ENCODE measurements around the gene SDS.

The SDS gene

DNA sequence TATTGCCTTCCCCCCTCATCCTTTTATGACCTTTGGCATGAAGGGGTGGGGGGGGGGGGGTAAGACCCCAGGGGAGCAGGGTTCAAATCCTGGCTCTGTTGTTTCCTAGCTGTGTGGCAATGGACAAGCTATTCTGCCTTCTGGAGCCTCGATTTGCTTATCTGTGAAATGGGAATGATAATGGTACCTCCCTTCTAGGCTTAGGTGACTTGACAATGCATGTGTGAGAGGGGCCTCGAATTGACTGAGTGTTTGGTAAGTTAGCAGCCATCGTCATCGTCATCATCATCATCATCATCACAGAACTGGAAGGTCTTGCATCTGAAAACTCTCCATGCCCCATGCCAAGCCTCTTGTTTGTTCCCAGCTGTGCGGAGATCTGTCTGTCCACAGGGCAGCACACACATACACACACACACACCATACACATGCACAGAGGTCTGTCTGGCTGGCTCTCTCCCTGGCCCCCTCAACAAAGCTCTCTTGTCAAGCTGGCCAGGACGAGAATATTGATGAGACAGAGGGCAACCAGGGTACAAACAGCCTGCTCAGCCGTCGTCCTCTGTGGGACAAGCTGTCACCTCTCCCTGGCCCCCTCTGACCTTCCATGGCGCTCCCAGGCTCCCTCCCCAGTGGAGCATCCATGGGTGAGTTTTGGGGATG lies 5.9 kb upstream of the SDS start:
- H3K9ac ChIP-seq (ENCODE audit: low read length) = no peak overlapping the region
- H3K27me3 ChIP-seq (ENCODE audit: control insufficient read depth, insufficient read depth, low read length) = no peaks in the 10 kb centered on the region
- no peak overlapping the region for H3K4me3 ChIP-seq (ENCODE audit: low read depth, low read length)
- no peaks in the 10 kb centered on the region for H3K36me3 ChIP-seq (ENCODE audit: control insufficient read depth, insufficient read depth, low read length)
- peaks cover 16% of the 10 kb centered on the region for H3K4me1 ChIP-seq (ENCODE audit: control insufficient read depth, insufficient read depth, low read length)
- H3K27ac ChIP-seq (ENCODE audit: low read depth, low read length) = no peak overlapping the region
- H3K9me3 ChIP-seq (ENCODE audit: control insufficient read depth, insufficient read depth, low read depth, low read length) = no peaks in the 10 kb centered on the region

- H3K27me3 ChIP-seq (ENCODE audit: control insufficient read depth, insufficient read depth, low read length) = no peaks in the 10 kb centered on the region
- no peak overlapping the region for H3K27ac ChIP-seq (ENCODE audit: low read depth, low read length)
- H3K9me3 ChIP-seq (ENCODE audit: control insufficient read depth, insufficient read depth, low read depth, low read length) = no peaks in the 10 kb centered on the region
- no peaks in the 10 kb centered on the region for H3K36me3 ChIP-seq (ENCODE audit: control insufficient read depth, insufficient read depth, low read length)
- H3K9ac ChIP-seq (ENCODE audit: low read length) = no peak overlapping the region
- H3K4me3 ChIP-seq (ENCODE audit: low read depth, low read length) = no peak overlapping the region
- H3K4me1 ChIP-seq (ENCODE audit: control insufficient read depth, insufficient read depth, low read length) = peaks cover 16% of the 10 kb centered on the region
These were observed 5.1 kb upstream of the SDS start for GRCh38 chr12:113408756-113409298.

DNA sequence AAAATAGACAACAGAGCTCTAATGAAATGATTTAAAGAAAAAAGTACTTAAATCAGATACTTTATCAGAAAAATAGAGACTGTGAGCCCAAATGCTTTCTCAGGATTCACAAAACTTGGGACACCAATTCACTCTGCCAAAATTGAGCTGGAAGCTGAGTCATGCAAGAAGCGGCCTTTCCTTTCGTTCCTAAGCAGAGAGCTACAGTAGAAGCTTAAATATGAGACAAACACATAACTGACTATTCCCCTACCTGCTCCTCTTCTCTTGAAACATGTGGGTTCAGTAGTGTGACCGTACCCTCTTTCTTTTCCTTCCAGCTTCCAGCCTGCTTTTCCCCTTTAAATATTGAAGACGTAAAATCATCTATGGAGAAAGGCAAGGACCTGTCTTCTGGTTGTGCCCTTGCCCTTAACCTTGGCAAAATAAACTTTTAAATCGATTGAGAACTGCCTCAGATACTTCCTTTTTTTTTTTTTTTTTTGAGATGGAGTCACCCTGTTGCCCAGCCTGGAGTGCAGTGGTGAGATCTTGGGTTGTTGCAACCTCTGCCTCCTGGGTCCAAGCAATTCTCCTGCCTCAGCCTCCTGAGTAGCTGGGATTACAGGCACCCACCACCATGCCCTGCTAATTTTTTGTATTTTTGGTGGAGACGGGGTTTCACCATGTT lies 4.4 kb upstream of the SDS start:
- Histone ChIP-seq H3K9ac (ENCODE audit: low read length) (no peak overlapping the region), H3K36me3 (ENCODE audit: control insufficient read depth, insufficient read depth, low read length) (no peaks in the 10 kb centered on the region), H3K4me3 (ENCODE audit: low read depth, low read length) (no peak overlapping the region), H3K4me1 (ENCODE audit: control insufficient read depth, insufficient read depth, low read length) (peaks cover 12% of the 10 kb centered on the region), H3K9me3 (ENCODE audit: control insufficient read depth, insufficient read depth, low read depth, low read length) (no peaks in the 10 kb centered on the region), H3K27ac (ENCODE audit: low read depth, low read length) (no peak overlapping the region), H3K27me3 (ENCODE audit: control insufficient read depth, insufficient read depth, low read length) (no peaks in the 10 kb centered on the region)

GRCh38 chr12:113405694-113406093 lies 2.0 kb upstream of the SDS start:
- Histone ChIP-seq H3K27me3 (ENCODE audit: control insufficient read depth, insufficient read depth, low read length) (no peaks in the 10 kb centered on the region), H3K9me3 (ENCODE audit: control insufficient read depth, insufficient read depth, low read depth, low read length) (no peaks in the 10 kb centered on the region), H3K9ac (ENCODE audit: low read length) (no peak overlapping the region), H3K4me3 (ENCODE audit: low read depth, low read length) (no peak overlapping the region), H3K36me3 (ENCODE audit: control insufficient read depth, insufficient read depth, low read length) (no peaks in the 10 kb centered on the region), H3K4me1 (ENCODE audit: control insufficient read depth, insufficient read depth, low read length) (peaks cover 12% of the 10 kb centered on the region), H3K27ac (ENCODE audit: low read depth, low read length) (no peak overlapping the region)

DNA sequence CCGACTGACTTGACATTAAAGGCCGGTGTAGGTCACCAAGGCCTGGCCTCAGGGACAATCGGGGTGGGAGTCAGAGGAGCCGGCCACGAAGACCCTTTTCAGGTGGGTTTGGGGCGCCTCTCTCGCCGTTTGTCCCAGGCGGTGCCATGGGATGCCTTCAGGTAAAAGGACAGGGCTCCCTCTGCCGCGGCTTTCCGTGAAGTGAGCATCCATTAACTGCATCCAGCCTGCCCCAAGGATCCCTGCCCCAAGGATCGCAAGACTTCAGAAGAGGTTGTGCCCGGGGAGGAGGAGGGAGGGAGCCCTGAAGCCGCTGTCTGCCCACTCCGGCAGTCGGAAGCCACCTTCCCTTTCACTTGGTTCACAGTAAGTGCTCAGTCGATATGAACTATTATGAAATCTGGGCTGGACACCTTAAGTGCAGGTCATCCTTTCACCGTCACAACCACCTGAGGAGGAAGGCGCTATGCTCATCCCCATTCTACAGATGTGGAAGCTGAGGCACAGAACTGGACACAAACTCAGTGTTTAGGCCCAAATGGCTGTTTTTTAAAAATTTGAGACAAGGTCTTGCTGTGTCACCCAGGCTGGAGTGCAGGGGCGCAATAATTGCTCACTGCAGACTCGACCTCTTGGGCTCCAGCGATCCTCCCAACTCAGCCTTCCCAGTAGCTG lies 964 bp downstream of the SDS start:
- Histone ChIP-seq H3K36me3 (ENCODE audit: control insufficient read depth, insufficient read depth, low read length) (no peaks in the 10 kb centered on the region), H3K4me3 (ENCODE audit: low read depth, low read length) (no peak overlapping the region), H3K27me3 (ENCODE audit: control insufficient read depth, insufficient read depth, low read length) (no peaks in the 10 kb centered on the region), H3K27ac (ENCODE audit: low read depth, low read length) (no peak overlapping the region), H3K9me3 (ENCODE audit: control insufficient read depth, insufficient read depth, low read depth, low read length) (no peaks in the 10 kb centered on the region), H3K4me1 (ENCODE audit: control insufficient read depth, insufficient read depth, low read length) (peaks cover 10% of the 10 kb centered on the region), H3K9ac (ENCODE audit: low read length) (no peak overlapping the region)

- Histone ChIP-seq H3K9ac (ENCODE audit: low read length) (no peak overlapping the region), H3K36me3 (ENCODE audit: control insufficient read depth, insufficient read depth, low read length) (no peaks in the 10 kb centered on the region), H3K4me1 (ENCODE audit: control insufficient read depth, insufficient read depth, low read length) (peaks cover 14% of the 10 kb centered on the region), H3K27ac (ENCODE audit: low read depth, low read length) (no peak overlapping the region), H3K4me3 (ENCODE audit: low read depth, low read length) (no peak overlapping the region), H3K27me3 (ENCODE audit: control insufficient read depth, insufficient read depth, low read length) (no peaks in the 10 kb centered on the region), H3K9me3 (ENCODE audit: control insufficient read depth, insufficient read depth, low read depth, low read length) (no peaks in the 10 kb centered on the region)
These were observed 2.4 kb downstream of the SDS start for GRCh38 chr12:113401066-113402000.

GRCh38 chr12:113400362-113400761 lies 3.3 kb downstream of the SDS start:
- H3K4me3 ChIP-seq (ENCODE audit: low read depth, low read length) = no peak overlapping the region

GRCh38 chr12:113399490-113399889 lies 4.2 kb downstream of the SDS start:
- H3K9me3 ChIP-seq (ENCODE audit: control insufficient read depth, insufficient read depth, low read depth, low read length) = no peaks in the 10 kb centered on the region
- 0 out of 2 replicates have a peak, but pooled peaks cover 4% of the 10 kb centered on the region for H3K4me1 ChIP-seq (ENCODE audit: control insufficient read depth, insufficient read depth, low read length)
- no peak overlapping the region for H3K27ac ChIP-seq (ENCODE audit: low read depth, low read length)
- no peak overlapping the region for H3K9ac ChIP-seq (ENCODE audit: low read length)
- no peaks in the 10 kb centered on the region for H3K36me3 ChIP-seq (ENCODE audit: control insufficient read depth, insufficient read depth, low read length)
- no peak overlapping the region for H3K4me3 ChIP-seq (ENCODE audit: low read depth, low read length)
- H3K27me3 ChIP-seq (ENCODE audit: control insufficient read depth, insufficient read depth, low read length) = no peaks in the 10 kb centered on the region

More at GRCh38 chr12:113400362-113400761, 3.3 kb downstream of the SDS start:
- Histone ChIP-seq H3K27me3 (ENCODE audit: control insufficient read depth, insufficient read depth, low read length) (no peaks in the 10 kb centered on the region), H3K9me3 (ENCODE audit: control insufficient read depth, insufficient read depth, low read depth, low read length) (no peaks in the 10 kb centered on the region), H3K36me3 (ENCODE audit: control insufficient read depth, insufficient read depth, low read length) (no peaks in the 10 kb centered on the region), H3K27ac (ENCODE audit: low read depth, low read length) (no peak overlapping the region), H3K4me1 (ENCODE audit: control insufficient read depth, insufficient read depth, low read length) (peaks cover 8% of the 10 kb centered on the region; the same call in 1 of the 2 replicates), H3K9ac (ENCODE audit: low read length) (no peak overlapping the region)

- H3K36me3 ChIP-seq (ENCODE audit: control insufficient read depth, insufficient read depth, low read length) = no peaks in the 10 kb centered on the region
- 0 out of 2 replicates have a peak, but pooled peaks cover 4% of the 10 kb centered on the region for H3K4me1 ChIP-seq (ENCODE audit: control insufficient read depth, insufficient read depth, low read length)
- no peaks in the 10 kb centered on the region for H3K9me3 ChIP-seq (ENCODE audit: control insufficient read depth, insufficient read depth, low read depth, low read length)
- H3K4me3 ChIP-seq (ENCODE audit: low read depth, low read length) = no peak overlapping the region
- H3K27ac ChIP-seq (ENCODE audit: low read depth, low read length) = no peak overlapping the region
- H3K27me3 ChIP-seq (ENCODE audit: control insufficient read depth, insufficient read depth, low read length) = no peaks in the 10 kb centered on the region
- H3K9ac ChIP-seq (ENCODE audit: low read length) = no peak overlapping the region
These were observed 5.1 kb downstream of the SDS start for GRCh38 chr12:113398346-113399290.
